Articular chondrocyte of knee joint (primary cell): ENCODE results near the gene ANKRD6. TPM values are rescaled to one million over a fixed set of nuclear protein-coding genes. Genes with fewer than 3 reads are reported as not detected.

Experiments
- small RNA-seq: library from RNA; depleted of rRNA; stranded (forward); fragments of <200 nt; gene quantifications from one replicate; pipeline ENCODE3, GENCODE V24; 2012
- total RNA-seq: library from RNA; depleted of rRNA; stranded (reverse); fragments of >200 nt; gene quantifications from 2 replicates; pipeline ENCODE4 v1.2.3, GENCODE V29; 2012

ANKRD6 gene
- 13.7 and 21.1 TPM in 2 replicates for total RNA-seq

DNA sequence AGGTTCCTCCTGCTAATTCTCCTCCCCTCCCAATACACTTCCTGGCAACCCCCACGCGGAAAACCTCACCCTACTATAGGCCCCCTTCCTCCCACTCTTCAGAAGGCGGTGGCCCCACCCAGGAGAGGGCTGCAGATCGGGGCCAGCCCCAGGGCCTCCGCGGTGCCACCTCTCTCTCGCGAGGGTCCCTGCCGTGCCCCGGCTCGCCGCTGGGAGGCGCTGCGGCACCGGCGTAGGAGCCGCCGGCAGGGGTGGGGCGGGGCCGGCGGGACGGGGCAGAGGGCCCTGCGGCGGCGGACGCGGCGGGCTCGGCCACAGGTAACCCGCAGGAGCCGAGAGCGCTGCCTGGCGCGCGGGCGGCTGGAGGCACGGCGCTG, at the start of gene ANKRD6:
Gene ANKRD6 (plus strand): TSS at position 278 of the 377 bp plus-strand sequence. CDS start 133,825 bp downstream, outside the sequence.

DNA sequence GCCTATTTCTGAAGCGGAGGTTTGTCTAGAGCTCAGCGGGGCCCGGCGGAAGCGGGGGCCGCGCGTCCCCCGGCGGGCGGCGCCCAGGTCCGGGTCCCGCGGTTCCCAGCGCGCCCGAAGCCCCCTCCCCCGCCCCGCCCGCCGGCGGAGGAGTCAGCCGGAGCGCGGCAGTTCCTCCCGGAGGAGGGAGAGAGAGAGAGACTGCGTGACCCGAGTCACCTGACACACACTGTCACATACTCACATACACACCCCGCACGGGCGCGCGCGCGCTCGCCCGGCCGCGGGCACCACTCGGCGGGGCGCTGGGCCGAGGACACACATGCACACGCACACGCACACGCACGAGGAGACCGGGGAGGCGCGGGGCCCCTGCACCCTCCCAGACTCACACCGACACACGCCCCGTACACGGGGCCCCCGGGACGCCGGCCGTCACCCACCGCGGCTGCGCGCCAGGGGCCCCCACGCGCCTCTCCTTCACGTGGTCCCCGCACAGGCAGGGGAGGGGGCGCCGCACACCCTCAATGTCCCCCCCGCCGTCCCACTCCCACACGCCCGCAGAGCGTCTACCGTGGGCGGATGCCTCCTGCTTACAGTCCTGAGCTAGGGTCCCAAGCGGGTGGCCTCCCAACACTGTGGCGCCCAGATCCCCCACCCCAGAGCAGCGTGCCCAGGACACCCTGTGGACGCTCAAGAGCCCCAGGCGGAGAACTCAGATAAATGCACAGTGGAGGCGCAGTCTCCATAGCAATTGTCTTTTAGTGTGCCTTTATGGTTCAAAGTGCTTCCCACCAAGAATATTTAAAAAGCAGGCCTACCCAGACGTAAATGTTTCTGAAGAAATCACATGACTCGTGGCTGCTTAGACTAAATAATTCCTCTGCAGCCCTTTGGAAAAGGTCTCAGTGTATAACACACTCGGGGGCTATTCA, 20.6 kb upstream of the ANKRD6 start, which contains the start of gene RRAGD:
Gene RRAGD (minus strand): TSS at position 203 of the 935 bp plus-strand sequence. CDS start 280 bp downstream, outside the sequence.

DNA sequence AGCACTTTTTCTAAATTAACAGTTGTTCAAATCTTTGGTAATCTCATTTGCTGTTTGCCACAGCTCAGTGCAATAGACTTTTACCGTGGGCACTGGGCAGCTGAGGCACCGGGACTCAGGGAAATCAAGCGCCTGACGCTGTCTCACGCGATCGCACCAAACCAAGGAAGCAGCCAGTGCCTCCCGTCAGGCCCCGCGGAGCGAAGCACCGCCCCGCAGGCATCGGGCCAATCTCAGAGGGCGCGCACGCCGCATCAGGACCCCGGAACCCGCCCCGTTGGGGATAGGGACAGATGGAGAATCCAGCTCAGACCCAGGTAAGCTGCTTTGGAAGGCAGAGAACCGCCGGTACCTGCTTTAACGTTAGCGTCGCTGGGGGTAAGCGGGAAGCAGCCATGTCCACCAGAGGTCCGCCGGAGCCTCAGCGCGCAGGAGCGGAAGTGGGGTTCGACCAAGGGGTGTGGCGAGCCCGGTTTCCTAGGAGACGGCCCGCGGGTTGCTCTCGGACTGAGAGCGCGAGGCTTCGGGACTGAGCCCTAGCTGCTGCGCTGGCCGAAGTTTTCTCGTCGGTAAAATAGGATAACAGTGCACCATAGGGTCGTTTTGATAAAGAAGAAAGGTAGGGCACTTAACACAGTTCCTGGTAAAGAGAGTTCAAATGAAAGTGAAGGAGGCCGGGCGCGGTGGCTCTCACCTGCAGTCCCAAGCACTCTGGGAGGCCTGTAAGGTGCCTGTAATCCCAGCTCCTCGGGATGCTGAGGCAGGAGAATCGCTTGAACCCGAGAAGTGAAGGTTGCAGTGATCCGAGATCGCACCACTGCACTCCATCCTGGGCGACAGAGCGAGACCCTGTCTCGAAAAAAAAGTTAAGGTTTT, 205.6 kb downstream of the ANKRD6 start, which contains the start of gene LYRM2:
Gene LYRM2 (minus strand): TSS at position 428 of the 876 bp plus-strand sequence. CDS start 31 bp downstream, at position 397.

Small RNAs within 50 kb of the gene (small RNA-seq; reads per million reads assigned to genes)
- gene RN7SL11P, result not detected

Other genes starting within 250 kb of the ANKRD6 start
- gene GABRR1, start 215.8 kb upstream of the ANKRD6 start, total RNA-seq, result not detected in 2 replicates
- 0.13 and 0.32 TPM in 2 replicates for gene GABRR2, start 117.9 kb upstream of the ANKRD6 start, total RNA-seq
- 44.9 and 51.0 TPM in 2 replicates for gene UBE2J1, start 80.4 kb upstream of the ANKRD6 start, total RNA-seq
- 8.5 and 17.2 TPM in 2 replicates for gene RRAGD, start 20.9 kb upstream of the ANKRD6 start, total RNA-seq
- 31.6 and 34.2 TPM in 2 replicates for gene LYRM2, start 205.6 kb downstream of the ANKRD6 start, total RNA-seq